IMR-90 (cell line): ENCODE results near the gene BMP10. TPM values are rescaled to one million over a fixed set of nuclear protein-coding genes. Genes with fewer than 3 reads are reported as not detected.

Experiments used
- ATAC-seq: fragments of 200-7000 bp; cut with Tn5 transposase; 2 replicates; pipeline ENCODE4 v1.9.1; 2020; ENCODE audit warnings: low read depth, mild to moderate bottlenecking, moderate library complexity
- BruUV-seq: library from RNA; stranded (reverse); fragments of 400-500 nt; replicated peaks from 2 replicates; lab custom pipeline; 2021; lab: Mats Ljungman, UMichigan
- CTCF ChIA-PET: fragments of 300-600 bp; formaldehyde crosslinking; extraction: SDS; loops from one replicate; lab custom pipeline; 2021; ENCODE audit warnings: antibody characterized with exemption; lab: Yijun Ruan, JAX
- POLR2A ChIA-PET: fragments of 300-600 bp; sonication (Branson Sonifier 250); formaldehyde crosslinking; loops from one replicate; lab custom pipeline; 2022; ENCODE audit warnings: antibody characterized with exemption; ENCODE audit not compliant: unreplicated experiment; lab: Charles Lee
- DNase-seq: peaks from one replicate; pipeline ENCODE4 v3.0.0; 2013
- H2AFZ ChIP-seq: replicated peaks from 2 replicates; pipeline ENCODE3; 2013; ENCODE audit warnings: low read length, mild to moderate bottlenecking; ENCODE audit not compliant: poor library complexity
- H2AK5ac ChIP-seq: 2 replicates; pipeline ENCODE4 v1.6.1; 2013; ENCODE audit warnings: low read depth, low read length, inconsistent platforms
- H2AK9ac ChIP-seq: replicated peaks from 2 replicates; pipeline ENCODE3; 2013; ENCODE audit warnings: mild to moderate bottlenecking, low read depth, low read length, moderate library complexity; ENCODE audit not compliant: poor library complexity
- H2BK120ac ChIP-seq: 2 replicates; pipeline ENCODE4 v1.6.1; 2013; ENCODE audit warnings: low read depth, low read length, inconsistent platforms
- H2BK15ac ChIP-seq: 3 replicates; pipeline ENCODE4 v1.6.1; 2013; ENCODE audit warnings: low read depth, low read length, inconsistent platforms
- H2BK20ac ChIP-seq: 2 replicates; pipeline ENCODE4 v1.6.1; 2013; ENCODE audit warnings: low read depth, mild to moderate bottlenecking, inconsistent platforms, low read length, moderate library complexity
- H2BK5ac ChIP-seq: 2 replicates; pipeline ENCODE4 v1.6.1; 2013; ENCODE audit warnings: mild to moderate bottlenecking, low read depth, low read length, inconsistent platforms; ENCODE audit not compliant: poor library complexity, severe bottlenecking
- H3K14ac ChIP-seq: replicated peaks from 2 replicates; pipeline ENCODE4 v1.6.1; 2013; ENCODE audit warnings: low read depth, low read length, inconsistent platforms
- H3K18ac ChIP-seq: 2 replicates; pipeline ENCODE4 v1.6.1; 2013; ENCODE audit warnings: low read depth, low read length, control low read depth
- H3K23ac ChIP-seq: 2 replicates; pipeline ENCODE4 v1.6.1; 2013; ENCODE audit warnings: low read depth, low read length, inconsistent platforms
- H3K27ac ChIP-seq: 2 replicates; pipeline ENCODE4 v1.5.1; 2013; ENCODE audit warnings: mild to moderate bottlenecking, control low read depth, low read length; ENCODE audit not compliant: insufficient read depth
- H3K27me3 ChIP-seq: 2 replicates; pipeline ENCODE4 v1.6.1; 2013; ENCODE audit warnings: low read length; ENCODE audit not compliant: control insufficient read depth, insufficient read depth
- H3K36me3 ChIP-seq: 2 replicates; pipeline ENCODE4 v1.6.1; 2013; ENCODE audit warnings: low read length, mixed read lengths; ENCODE audit not compliant: control insufficient read depth, insufficient read depth
- H3K4ac ChIP-seq: 2 replicates; pipeline ENCODE4 v1.6.1; 2013; ENCODE audit warnings: low read depth, low read length, inconsistent platforms
- H3K4me1 ChIP-seq: 2 replicates; pipeline ENCODE4 v1.6.1; 2013; ENCODE audit warnings: low read length, mixed read lengths; ENCODE audit not compliant: control insufficient read depth, insufficient read depth
- H3K4me2 ChIP-seq: 2 replicates; pipeline ENCODE4 v1.6.1; 2013; ENCODE audit warnings: low read depth, mild to moderate bottlenecking, control low read depth, low read length, moderate library complexity
- H3K4me3 ChIP-seq: 2 replicates; pipeline ENCODE4 v1.5.1; 2013; ENCODE audit warnings: low read depth, mild to moderate bottlenecking, control low read depth, low read length, moderate library complexity; ENCODE audit not compliant: insufficient read depth
- H3K56ac ChIP-seq: 2 replicates; pipeline ENCODE4 v1.6.1; 2013; ENCODE audit warnings: low read length, inconsistent platforms; ENCODE audit not compliant: insufficient read depth; ENCODE audit errors: extremely low read depth
- H3K79me1 ChIP-seq, 2 experiments: 2 replicates each; pipeline ENCODE4 v1.6.1; 2013; ENCODE audit warnings: low read length in 2 of 2, inconsistent platforms in 1 of 2, low read depth in 1 of 2
- H3K9ac ChIP-seq: 2 replicates; pipeline ENCODE4 v1.6.1; 2013; ENCODE audit warnings: low read depth, low read length, control low read depth
- H3K9me1 ChIP-seq: 2 replicates; pipeline ENCODE4 v1.6.1; 2013; ENCODE audit warnings: low read length, inconsistent platforms; ENCODE audit not compliant: insufficient read depth
- H3K9me3 ChIP-seq: 2 replicates; pipeline ENCODE4 v1.6.1; 2013; ENCODE audit warnings: low read length; ENCODE audit not compliant: control insufficient read depth, insufficient read depth
- H4K20me1 ChIP-seq: 2 replicates; pipeline ENCODE4 v1.6.1; 2013; ENCODE audit warnings: low read length, inconsistent platforms; ENCODE audit not compliant: insufficient read depth
- H4K5ac ChIP-seq: 2 replicates; pipeline ENCODE4 v1.6.1; 2013; ENCODE audit warnings: mild to moderate bottlenecking, low read depth, low read length, control low read depth
- H4K8ac ChIP-seq, 2 experiments: 2 replicates each; pipeline ENCODE4 v1.6.1; 2013; ENCODE audit warnings: low read depth in 2 of 2, low read length in 2 of 2, control low read depth in 1 of 2, inconsistent platforms in 1 of 2
- H4K91ac ChIP-seq: 2 replicates; pipeline ENCODE4 v1.6.1; 2013; ENCODE audit warnings: low read depth, low read length, inconsistent platforms; ENCODE audit not compliant: insufficient read depth
- FOS ChIP-seq: fragments of 150-350 bp; IDR thresholded peaks from 2 replicates; pipeline ENCODE4 v1.6.1; 2016; ENCODE audit warnings: low read depth, low read length
- RCOR1 ChIP-seq: IDR thresholded peaks from 2 replicates; pipeline ENCODE4 v1.6.1; 2012; ENCODE audit warnings: mild to moderate bottlenecking, low read length, improper control_type of control experiment; ENCODE audit not compliant: insufficient replicate concordance
- WGBS, 2 experiments: methylation state at CpG; one replicate each; pipeline versions ENCODE4 v1.1.5 to v1.1.7; 2013; ENCODE audit warnings: missing lambda C conversion rate in 2 of 2; ENCODE audit not compliant: insufficient read length in 1 of 2; ENCODE audit errors: extremely low coverage in 2 of 2; 5-methylcytosine and 5-hydroxymethylcytosine counted together
- dilution Hi-C: fragments of 300-500 bp; cut with HindIII; formaldehyde crosslinking; loops from one replicate; pipeline ENCODE4 v1.14.3; 2018; ENCODE audit warnings: low sequenced_read_pairs; ENCODE audit not compliant: unreplicated experiment
- in situ Hi-C: fragments of 300-500 bp; cut with MboI; formaldehyde crosslinking; loops from 3 replicates; pipeline ENCODE4 v1.14.3; 2019; ENCODE audit warnings: low sequenced_read_pairs, inconsistent platforms, mixed read lengths
- intact Hi-C: fragments of 100-400 bp; cut with micrococcal nuclease; formaldehyde crosslinking; loops from 2 replicates; pipeline ENCODE4 v1.10.0; 2022
- polyA plus RNA-seq, 3 experiments: library from polyadenylated mRNA; depleted of rRNA; stranded (reverse); fragments of >200 nt; gene quantifications; 2 replicates each; pipeline ENCODE4 v1.2.3, GENCODE V29; 2012; ENCODE audit warnings: low replicate concordance in 1 of 3
- total RNA-seq: library from RNA; depleted of rRNA; stranded (reverse); fragments of >200 nt; gene quantifications from 2 replicates; pipeline ENCODE4 v1.2.3, GENCODE V29; 2012

The BMP10 gene
- total and polyA plus RNA-seq, 2 of the 4 experiments (the other 2 are of a cell fraction), result not detected

DNA sequence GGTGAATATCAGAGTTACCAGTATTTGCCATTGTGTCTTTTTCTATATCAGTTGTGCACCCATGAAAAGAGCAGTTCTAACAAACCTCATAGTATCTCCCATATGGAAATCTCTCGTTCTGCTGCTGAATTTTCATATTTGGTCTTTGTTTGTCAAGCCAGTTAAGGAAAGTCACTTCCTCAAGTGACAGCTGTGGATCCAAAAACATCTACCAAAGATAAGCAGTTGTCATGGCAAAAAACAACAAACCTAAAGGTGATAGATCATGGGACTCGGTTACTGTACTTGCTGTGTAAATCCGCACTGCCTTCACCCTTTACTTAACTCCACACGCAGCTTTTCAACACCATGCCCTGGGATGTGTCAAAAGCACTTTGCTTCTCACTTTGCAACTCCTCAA, 17.3 kb downstream of the BMP10 start:
- Histone ChIP-seq H3K4me1 (peaks cover 10% of the 10 kb centered on the region), H2AK9ac (no peak overlapping the region), H4K91ac (no peak overlapping the region; the same call in 1 of the 2 replicates), H3K4me2 (no peak overlapping the region), H3K56ac (no peak overlapping the region), H2BK15ac (peak overlapping the region; percentile 67; the same call in 2 of the 3 replicates), H4K8ac (peak overlapping the region in 1 of 2 experiments; percentile 36; a peak in 2 of 4 replicates), H3K4me3 (no peak overlapping the region), H2BK120ac (peak overlapping the region; percentile 15), H3K79me1 (no peaks in the 10 kb centered on the region), H3K23ac (no peak overlapping the region), H3K18ac (peak overlapping the region; percentile 33; the same call in 1 of the 2 replicates), H3K9me1 (peaks cover 12% of the 10 kb centered on the region; the same call in 1 of the 2 replicates), H3K4ac (peak overlapping the region; percentile 20), H3K36me3 (no peaks in the 10 kb centered on the region), H3K14ac (0 out of 2 replicates have a peak overlapping the region, but pooled peaks have one; percentile 12), H3K27ac (no peak overlapping the region), H3K27me3 (no peaks in the 10 kb centered on the region), H2BK20ac (no peak overlapping the region), H3K9me3 (no peaks in the 10 kb centered on the region), H2AFZ (no peak overlapping the region), H2AK5ac (no peak overlapping the region; the same call in 1 of the 2 replicates), H4K20me1 (no peaks in the 10 kb centered on the region), H2BK5ac (no peak overlapping the region), H4K5ac (peak overlapping the region; percentile 20; the same call in 1 of the 2 replicates), H3K9ac (no peak overlapping the region)
- dilution Hi-C loops, result no loop called here
- no peak for DNase-seq
- ChIA-PET POLR2A (no interaction called here), CTCF (no interaction called here)
- TF ChIP-seq RCOR1 (no peak), FOS (no peak)
- intact Hi-C loops, result no loop called here
- ATAC-seq, result no peak
- in situ Hi-C loops, result no loop called here
- BruUV-seq, result no TSS peak
- 60% methylated on average over 1 of the region's 4 CpGs; no CpG with 5 or more reads in 1 of the 2 experiments for WGBS, 2 experiments
